Stimulated activated CD8-positive, alpha-beta memory T cell treated with anti-CD3 and anti-CD28 coated beads, Interleukin-4, amount 100 ng/mL, for 48 hours (primary cell): ENCODE data around the gene HTR4.

Source experiments
- DNase-seq: peaks from one replicate; pipeline ENCODE4 v3.0.0-alpha.2; 2020

Gene HTR4

GRCh38 chr5:148660346-148660660, 6.0 kb upstream of the HTR4 start:
- no peak for DNase-seq

GRCh38 chr5:148659641-148660345, 5.5 kb upstream of the HTR4 start:
- no peak for DNase-seq

GRCh38 chr5:148653291-148653835, 964 bp downstream of the HTR4 start:
- DNase-seq: no peak

- no peak for DNase-seq
Measured at GRCh38 chr5:148651528-148651927, 2.8 kb downstream of the HTR4 start.

GRCh38 chr5:148645527-148645926, 8.8 kb downstream of the HTR4 start:
- DNase-seq: no peak

GRCh38 chr5:148641735-148642134, 12.6 kb downstream of the HTR4 start:
- no peak for DNase-seq

GRCh38 chr5:148640471-148640870, 13.9 kb downstream of the HTR4 start:
- no peak for DNase-seq

- no peak for DNase-seq
Measured at GRCh38 chr5:148639081-148639480, 15.2 kb downstream of the HTR4 start.

GRCh38 chr5:148636353-148636752, 18.0 kb downstream of the HTR4 start:
- no peak for DNase-seq

GRCh38 chr5:148635321-148636083, 18.8 kb downstream of the HTR4 start:
- DNase-seq: no peak

- no peak for DNase-seq
Measured at GRCh38 chr5:148633067-148633377, 21.3 kb downstream of the HTR4 start.

- DNase-seq: no peak
Measured at GRCh38 chr5:148632255-148633066, 21.9 kb downstream of the HTR4 start.

- DNase-seq: no peak
Measured at GRCh38 chr5:148626986-148627385, 27.3 kb downstream of the HTR4 start.

- no peak for DNase-seq
Measured at GRCh38 chr5:148626081-148626613, 28.2 kb downstream of the HTR4 start.

GRCh38 chr5:148625250-148625649, 29.1 kb downstream of the HTR4 start:
- no peak for DNase-seq

GRCh38 chr5:148623741-148624140, 30.6 kb downstream of the HTR4 start:
- no peak for DNase-seq

- DNase-seq: no peak
Measured at GRCh38 chr5:148623101-148623500, 31.2 kb downstream of the HTR4 start.

GRCh38 chr5:148620696-148621095, 33.6 kb downstream of the HTR4 start:
- DNase-seq: peak; percentile 27

- no peak for DNase-seq
Measured at GRCh38 chr5:148620091-148620490, 34.2 kb downstream of the HTR4 start.

GRCh38 chr5:148619484-148619883, 34.8 kb downstream of the HTR4 start:
- DNase-seq: no peak

- DNase-seq: no peak
Measured at GRCh38 chr5:148615644-148616275, 38.6 kb downstream of the HTR4 start.

GRCh38 chr5:148607406-148607805, 46.9 kb downstream of the HTR4 start:
- no peak for DNase-seq

- no peak for DNase-seq
Measured at GRCh38 chr5:148606296-148606695, 48.0 kb downstream of the HTR4 start.
